NCI-H2081 treated with DMSO at 0.1 percent for 48 hours (cell line): ENCODE measurements around the gene RGPD5.
"Not testable (repeated sequence)": the region's sequence is repeated elsewhere in the genome, so short reads cannot be mapped to it uniquely, and the experiment has no call there.

Source experiments
- DNase-seq: peaks from one replicate; lab custom pipeline; 2025; lab: John Stamatoyannopoulos, UW

The RGPD5 gene

DNA sequence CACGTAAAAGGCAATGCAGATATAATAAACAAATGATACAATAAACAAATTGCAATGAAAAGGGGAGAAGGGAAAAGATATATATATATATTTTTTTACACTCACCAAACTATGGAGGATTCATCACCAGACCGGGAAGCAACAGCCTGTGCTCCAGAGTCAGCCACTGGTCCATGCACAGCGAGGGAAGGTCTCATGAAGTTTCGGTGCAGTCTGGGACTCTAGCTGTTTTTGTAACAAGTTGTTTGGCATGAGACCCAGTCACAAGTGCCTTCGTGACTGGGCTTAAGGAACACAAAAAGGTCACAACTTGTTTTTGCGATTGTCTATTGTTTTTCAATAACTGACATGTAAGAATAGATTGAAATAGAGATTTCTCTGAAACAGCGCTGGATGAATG, 99.6 kb downstream of the RGPD5 start:
- not testable (repeated sequence) for DNase-seq

DNA sequence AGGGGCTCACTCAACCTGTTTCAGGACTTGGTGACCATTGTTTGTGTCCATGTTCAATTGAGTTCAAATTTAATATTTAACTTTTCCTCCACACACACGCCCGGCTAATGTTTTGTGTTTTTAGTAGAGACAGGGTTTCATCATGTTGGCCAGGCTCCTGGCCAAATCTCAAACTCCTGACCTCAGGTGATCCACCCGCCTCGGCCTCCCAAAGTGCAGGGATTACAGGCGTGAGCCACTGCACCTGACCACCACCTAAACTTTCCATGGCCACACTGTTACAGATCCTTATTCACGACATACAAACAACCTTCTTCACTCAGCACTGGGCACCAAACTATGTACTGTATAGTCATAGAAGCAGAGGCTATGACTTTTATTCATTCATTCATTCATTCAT, 100.0 kb downstream of the RGPD5 start:
- DNase-seq = not testable (repeated sequence)

DNA sequence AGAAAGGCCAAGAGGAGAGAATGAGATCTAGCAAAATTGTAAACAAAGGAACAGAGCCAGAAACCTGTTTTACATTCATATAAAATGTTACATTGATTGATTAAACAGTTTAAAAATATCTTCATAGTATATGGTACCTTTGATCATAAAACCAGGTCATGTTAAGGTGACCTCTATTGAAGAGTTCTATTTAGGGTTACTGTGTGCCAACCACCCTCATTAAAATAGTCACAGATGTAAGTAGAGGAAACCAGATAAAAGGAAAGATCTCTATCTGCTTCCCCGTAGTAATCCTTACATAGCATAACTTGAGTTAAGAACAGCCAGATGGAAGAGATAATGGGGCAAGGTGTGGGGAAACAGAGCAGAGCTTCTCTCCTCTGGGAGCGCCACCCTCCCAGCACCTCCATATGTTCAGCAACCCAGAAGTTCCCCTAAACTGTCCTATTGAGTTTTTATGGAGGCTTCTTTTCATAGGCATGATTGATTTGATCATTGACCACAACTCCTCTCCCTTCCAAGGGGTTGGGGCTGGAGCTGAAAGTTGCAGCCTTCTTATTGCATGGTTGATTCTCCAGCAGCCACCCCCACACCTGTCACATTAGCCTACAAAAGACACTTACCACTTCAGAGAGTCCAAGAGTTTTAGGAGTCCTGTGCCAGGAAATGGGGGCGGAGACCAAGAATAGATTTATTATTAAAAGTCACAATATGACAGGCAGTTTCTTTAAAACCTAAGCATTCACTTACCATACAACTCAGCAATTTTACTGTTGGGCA, 101.2 kb downstream of the RGPD5 start:
- not testable (repeated sequence) for DNase-seq

GRCh38 chr2:109896212-109896611, 102.1 kb downstream of the RGPD5 start:
- DNase-seq = not testable (repeated sequence)

- not testable (repeated sequence) for DNase-seq
These were observed 103.8 kb downstream of the RGPD5 start for GRCh38 chr2:109897769-109898461.

- DNase-seq = not testable (repeated sequence)
These were observed 104.6 kb downstream of the RGPD5 start, which contains the start of gene LIMS3 for GRCh38 chr2:109898462-109899336. Gene LIMS3, plus strand, starts transcription at chr2:109898688. Its CDS starts 41 bp downstream, at chr2:109898729.

DNA sequence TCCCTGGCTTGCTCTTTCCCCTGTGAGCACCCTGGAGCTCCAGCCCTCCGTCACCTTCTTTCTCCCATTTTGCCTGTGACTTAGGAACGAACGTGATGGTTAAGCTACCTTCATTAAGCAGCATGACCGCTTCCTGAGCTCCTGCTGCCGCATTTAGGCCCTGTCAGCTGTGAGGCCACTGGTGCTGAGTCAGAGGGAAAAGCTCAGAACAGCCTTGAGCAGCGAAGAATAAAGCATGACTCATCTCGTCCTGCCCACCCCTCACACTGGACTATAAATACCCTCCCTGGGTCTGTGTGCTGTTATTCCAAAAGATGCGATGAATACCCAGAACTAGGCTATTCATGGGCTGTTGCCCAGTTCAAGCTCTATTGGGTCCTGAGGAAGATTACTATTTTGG, 111.7 kb downstream of the RGPD5 start:
- not testable (repeated sequence) for DNase-seq
